ENCODE data around the gene ANTKMT. TPM values are rescaled to one million over a fixed set of nuclear protein-coding genes. Genes with fewer than 3 reads are reported as not detected.

The ANTKMT gene
- total RNA-seq, 1 donor from 2014 or later, result 111 TPM

DNA sequence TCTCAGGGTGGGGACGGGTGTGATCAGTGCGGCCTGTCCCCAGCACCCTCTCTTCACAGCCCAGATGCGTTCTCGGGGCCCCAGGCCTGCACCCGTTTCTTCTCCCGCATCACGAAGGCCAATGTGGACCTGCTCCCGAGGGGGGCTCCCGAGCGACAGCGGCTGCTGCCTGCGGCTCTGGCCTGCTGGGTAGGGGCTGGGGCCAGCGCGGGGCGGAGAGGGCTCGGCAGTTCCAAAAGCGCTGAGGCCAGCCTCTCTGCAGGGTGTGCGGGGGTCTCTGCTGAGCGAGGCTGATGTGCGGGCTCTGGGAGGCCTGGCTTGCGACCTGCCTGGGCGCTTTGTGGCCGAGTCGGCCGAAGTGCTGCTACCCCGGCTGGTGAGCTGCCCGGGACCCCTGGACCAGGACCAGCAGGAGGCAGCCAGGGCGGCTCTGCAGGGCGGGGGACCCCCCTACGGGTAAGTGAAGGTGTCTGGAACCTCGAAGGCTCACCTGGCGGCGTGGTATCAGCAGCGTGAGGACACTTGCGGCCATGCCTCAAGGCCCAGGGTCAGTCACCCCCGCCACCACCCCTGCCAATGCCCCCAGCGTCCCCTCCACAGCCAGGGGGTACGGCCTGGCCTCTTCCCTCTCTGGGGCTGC lies 44.0 kb downstream of the ANTKMT start:
- H3K4me3 ChIP-seq (ENCODE audit: low read depth, low read length), result no peak overlapping the region
- no peak for TF ChIP-seq CTCF (conservative IDR thresholded peaks at IDR 0.05; ENCODE audit: low read depth, low read length)
- DNase-seq (ENCODE audit: low read depth), result no peak

GRCh38 chr16:765488-765865 lies 44.5 kb downstream of the ANTKMT start:
- DNase-seq (ENCODE audit: low read depth), result no peak
- TF ChIP-seq CTCF (conservative IDR thresholded peaks at IDR 0.05; ENCODE audit: low read depth, low read length), result no peak
- H3K4me3 ChIP-seq (ENCODE audit: low read depth, low read length), result no peak overlapping the region

DNA sequence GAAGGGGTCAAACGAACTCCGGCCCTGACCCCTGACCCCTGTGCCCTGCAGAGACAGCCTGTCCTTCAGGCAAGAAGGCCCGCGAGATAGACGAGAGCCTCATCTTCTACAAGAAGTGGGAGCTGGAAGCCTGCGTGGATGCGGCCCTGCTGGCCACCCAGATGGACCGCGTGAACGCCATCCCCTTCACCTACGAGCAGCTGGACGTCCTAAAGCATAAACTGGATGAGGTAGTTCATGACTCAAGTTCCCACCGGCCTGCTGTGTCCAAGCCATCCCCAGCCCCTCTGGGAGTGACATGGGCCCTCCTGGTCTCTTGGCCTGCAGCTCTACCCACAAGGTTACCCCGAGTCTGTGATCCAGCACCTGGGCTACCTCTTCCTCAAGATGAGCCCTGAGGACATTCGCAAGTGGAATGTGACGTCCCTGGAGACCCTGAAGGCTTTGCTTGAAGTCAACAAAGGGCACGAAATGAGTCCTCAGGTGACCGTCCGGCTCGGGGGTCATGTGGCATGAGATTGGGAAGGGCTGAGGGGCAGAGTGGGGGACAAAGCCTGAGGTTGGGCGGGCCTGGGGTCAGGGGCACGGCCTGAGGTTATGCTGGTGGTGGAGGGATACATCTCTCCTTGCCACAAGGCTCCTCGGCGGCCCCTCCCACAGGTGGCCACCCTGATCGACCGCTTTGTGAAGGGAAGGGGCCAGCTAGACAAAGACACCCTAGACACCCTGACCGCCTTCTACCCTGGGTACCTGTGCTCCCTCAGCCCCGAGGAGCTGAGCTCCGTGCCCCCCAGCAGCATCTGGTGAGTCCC lies 45.3 kb downstream of the ANTKMT start:
- H3K4me3 ChIP-seq (ENCODE audit: low read depth, low read length), result no peak overlapping the region
- DNase-seq (ENCODE audit: low read depth), result no peak
- TF ChIP-seq CTCF (conservative IDR thresholded peaks at IDR 0.05; ENCODE audit: low read depth, low read length), result no peak

DNA sequence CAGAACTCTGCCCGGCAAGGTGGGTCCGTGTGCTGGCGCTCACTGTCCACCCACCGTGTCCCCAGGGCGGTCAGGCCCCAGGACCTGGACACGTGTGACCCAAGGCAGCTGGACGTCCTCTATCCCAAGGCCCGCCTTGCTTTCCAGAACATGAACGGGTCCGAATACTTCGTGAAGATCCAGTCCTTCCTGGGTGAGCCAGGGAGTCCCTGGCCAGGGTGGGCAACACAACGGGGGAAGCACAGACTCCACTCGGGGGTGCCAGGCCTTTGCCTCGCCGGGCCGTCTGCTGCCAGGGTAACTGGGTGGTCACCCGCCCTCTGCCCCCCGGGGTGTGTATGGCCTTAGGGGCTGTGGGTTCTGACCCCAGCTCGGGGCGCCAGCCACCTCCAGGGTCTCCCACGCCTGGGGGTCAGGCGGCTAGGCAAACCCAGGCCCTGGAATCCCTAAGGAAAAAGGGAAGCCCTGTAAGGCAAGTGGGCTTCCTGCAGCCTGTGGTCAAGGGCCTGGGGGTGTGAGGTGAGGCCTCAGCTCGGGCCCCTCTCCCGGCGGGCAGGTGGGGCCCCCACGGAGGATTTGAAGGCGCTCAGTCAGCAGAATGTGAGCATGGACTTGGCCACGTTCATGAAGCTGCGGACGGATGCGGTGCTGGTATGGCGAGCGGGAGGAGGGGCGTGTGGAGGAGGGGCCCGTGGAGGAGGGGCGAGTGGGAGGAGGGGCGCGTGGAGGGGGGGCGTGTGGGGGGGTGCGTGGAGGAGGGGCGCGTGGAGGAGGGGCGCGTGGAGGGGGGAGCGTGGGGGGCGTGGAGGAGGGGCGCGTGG lies 46.1 kb downstream of the ANTKMT start:
- no peak overlapping the region for H3K4me3 ChIP-seq (ENCODE audit: low read depth, low read length)
- TF ChIP-seq CTCF (conservative IDR thresholded peaks at IDR 0.05; ENCODE audit: low read depth, low read length), result no peak
- DNase-seq (ENCODE audit: low read depth), result no peak

DNA sequence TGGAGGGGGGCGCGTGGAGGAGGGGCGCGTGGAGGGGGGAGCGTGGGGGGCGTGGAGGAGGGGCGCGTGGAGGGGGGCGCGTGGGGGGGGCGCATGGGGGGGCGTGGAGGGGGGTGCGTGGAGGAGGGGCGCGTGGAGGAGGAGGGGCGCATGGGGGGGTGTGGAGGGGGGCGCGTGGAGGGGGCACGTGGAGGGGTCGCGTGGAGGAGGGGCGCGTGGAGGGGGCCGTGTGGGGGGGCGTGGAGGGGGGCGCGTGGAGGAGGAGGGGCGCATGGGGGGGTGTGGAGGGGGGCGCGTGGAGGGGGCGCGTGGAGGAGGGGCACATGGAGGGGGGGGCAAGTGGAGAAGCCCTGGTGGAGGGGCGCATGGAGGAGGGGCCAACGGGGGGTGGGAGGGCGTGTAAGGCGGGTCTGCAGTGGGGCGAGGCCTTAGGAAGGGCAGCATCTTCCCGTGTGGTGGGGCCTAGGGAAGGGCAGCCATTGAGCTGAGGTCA lies 46.8 kb downstream of the ANTKMT start:
- no peak for DNase-seq (ENCODE audit: low read depth)
- H3K4me3 ChIP-seq (ENCODE audit: low read depth, low read length), result no peak overlapping the region
- no peak for TF ChIP-seq CTCF (conservative IDR thresholded peaks at IDR 0.05; ENCODE audit: low read depth, low read length)

GRCh38 chr16:768428-768827 lies 47.5 kb downstream of the ANTKMT start:
- TF ChIP-seq CTCF (conservative IDR thresholded peaks at IDR 0.05; ENCODE audit: low read depth, low read length), result no peak
- no peak for DNase-seq (ENCODE audit: low read depth)
- no peak overlapping the region for H3K4me3 ChIP-seq (ENCODE audit: low read depth, low read length)

All from epithelial cell of proximal tubule (primary cell).